OCI-LY3 (cell line): Measurements from ENCODE around the gene TYW5.

Source experiments
- H2AFZ ChIP-seq: fragments of 200-600, 300-600 bp; shearing (Covaris generic); 2 replicates; pipeline ENCODE4 v1.6.0; 2014; ENCODE audit warnings: antibody characterized with exemption, low read depth, low read length
- H3K27ac ChIP-seq: fragments of 200-600, 300-600 bp; sonication (generic); 2 replicates; pipeline ENCODE4 v1.5.1; 2014; ENCODE audit warnings: mild to moderate bottlenecking, low read length, moderate library complexity, mixed read lengths
- H3K27me3 ChIP-seq: fragments of 200-600, 300-600 bp; sonication (generic); 2 replicates; pipeline ENCODE4 v1.6.1; 2014; ENCODE audit warnings: low read depth, low read length, mixed read lengths
- H3K36me3 ChIP-seq: fragments of 200-600, 300-600 bp; sonication (generic); replicated peaks from 2 replicates; pipeline ENCODE3; 2014; ENCODE audit warnings: low read depth, low read length, mixed read lengths
- H3K4me1 ChIP-seq: fragments of 300-600, 200-600 bp; sonication (generic); 2 replicates; pipeline ENCODE4 v1.6.1; 2014; ENCODE audit warnings: low read length, mixed read lengths
- H3K4me2 ChIP-seq: fragments of 200-600, 300-600 bp; sonication (generic); 2 replicates; pipeline ENCODE4 v1.6.1; 2014; ENCODE audit warnings: low read length, mixed read lengths
- H3K4me3 ChIP-seq: fragments of 300-600, 200-600 bp; sonication (generic); 2 replicates; pipeline ENCODE4 v1.5.1; 2014; ENCODE audit warnings: antibody characterized with exemption, mild to moderate bottlenecking, low read length, moderate library complexity
- H3K79me2 ChIP-seq: fragments of 300-600, 200-600 bp; shearing (Covaris generic); 2 replicates; pipeline ENCODE4 v1.6.1; 2014; ENCODE audit warnings: mild to moderate bottlenecking, low read length, mixed read lengths
- H3K9ac ChIP-seq: fragments of 300-600, 200-600 bp; shearing (Covaris generic); 2 replicates; pipeline ENCODE4 v1.6.0; 2014; ENCODE audit warnings: mild to moderate bottlenecking, low read length, moderate library complexity
- H3K9me3 ChIP-seq: fragments of 200-600, 300-600 bp; shearing (Covaris generic); 2 replicates; pipeline ENCODE4 v1.6.1; 2014; ENCODE audit warnings: low read length, mixed read lengths; ENCODE audit not compliant: insufficient read depth
- H4K20me1 ChIP-seq: fragments of 200-600, 300-600 bp; sonication (generic); 2 replicates; pipeline ENCODE4 v1.6.1; 2016; ENCODE audit warnings: low read length, mixed read lengths; ENCODE audit not compliant: insufficient read depth
- CTCF ChIP-seq: fragments of 200-600, 300-600 bp; sonication (generic); IDR thresholded peaks from 2 replicates; pipeline ENCODE4 v1.5.1; 2014; ENCODE audit warnings: antibody characterized with exemption, low read length, low read depth
- EZH2phosphoT487 ChIP-seq: fragments of 200-600 bp; shearing (Covaris generic); IDR thresholded peaks from 2 replicates; pipeline ENCODE4 v1.6.1; 2018; ENCODE audit warnings: antibody characterized with exemption, mixed run types, low read depth

TYW5 gene

DNA sequence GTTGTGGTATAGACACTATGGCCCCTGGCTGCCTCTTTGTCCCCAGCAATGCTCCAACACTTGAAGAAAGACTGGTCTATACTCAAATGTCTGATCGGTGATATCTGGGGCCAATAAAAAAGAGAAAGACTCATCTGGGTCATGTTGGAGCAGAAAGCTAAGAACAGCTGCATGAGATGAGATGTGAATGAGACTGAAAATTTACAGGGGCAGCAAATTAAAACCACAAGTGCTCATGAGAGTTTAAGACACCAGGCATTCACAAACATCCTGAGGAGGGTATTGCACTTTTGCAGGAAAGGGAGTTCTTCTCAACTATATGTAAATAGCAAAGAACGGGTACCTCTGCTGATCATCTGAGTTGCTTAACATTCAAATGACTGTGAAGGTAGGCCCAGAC, 36.4 kb upstream of the TYW5 start:
- no peaks in the 10 kb centered on the region for H3K4me1 ChIP-seq
- no peak overlapping the region for H3K9ac ChIP-seq
- H3K9me3 ChIP-seq, result no peaks in the 10 kb centered on the region
- TF ChIP-seq EZH2phosphoT487 (no peak), CTCF (no peak)
- H3K36me3 ChIP-seq, result no peaks in the 10 kb centered on the region
- H3K4me2 ChIP-seq, result no peak overlapping the region
- H2AFZ ChIP-seq, result no peak overlapping the region
- H3K79me2 ChIP-seq, result no peaks in the 10 kb centered on the region
- peaks cover 7% of the 10 kb centered on the region; the same call in 1 of the 2 replicates for H3K27me3 ChIP-seq
- H3K27ac ChIP-seq, result no peak overlapping the region
- H4K20me1 ChIP-seq, result no peaks in the 10 kb centered on the region
- H3K4me3 ChIP-seq, result no peak overlapping the region

DNA sequence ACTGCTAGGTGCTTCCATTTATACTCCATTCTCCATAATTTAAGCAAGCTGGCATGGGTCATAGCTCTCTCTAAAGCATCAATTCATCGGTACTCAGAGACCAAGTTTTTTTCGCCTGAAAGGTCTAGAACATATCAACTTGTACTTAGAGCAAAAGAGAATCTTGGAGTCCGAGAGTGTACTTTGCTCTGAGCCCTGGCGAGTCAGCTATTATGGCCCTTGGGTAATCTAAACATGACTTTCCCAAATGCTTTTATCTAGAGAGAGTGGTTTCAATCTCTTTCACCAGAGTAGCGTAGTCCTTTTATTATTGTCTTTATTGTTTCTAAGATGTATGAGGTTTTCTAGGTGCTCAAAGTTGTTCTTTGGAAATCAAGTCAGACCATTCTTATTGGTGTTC, 34.5 kb upstream of the TYW5 start:
- Histone ChIP-seq H4K20me1 (no peaks in the 10 kb centered on the region), H3K9me3 (no peaks in the 10 kb centered on the region), H3K4me1 (peaks cover 2% of the 10 kb centered on the region; the same call in 1 of the 2 replicates), H3K4me2 (no peak overlapping the region), H3K9ac (no peak overlapping the region), H2AFZ (no peak overlapping the region), H3K36me3 (no peaks in the 10 kb centered on the region), H3K27ac (no peak overlapping the region), H3K4me3 (no peak overlapping the region), H3K27me3 (peaks cover 7% of the 10 kb centered on the region; the same call in 1 of the 2 replicates), H3K79me2 (no peaks in the 10 kb centered on the region)
- TF ChIP-seq CTCF (no peak), EZH2phosphoT487 (no peak)

DNA sequence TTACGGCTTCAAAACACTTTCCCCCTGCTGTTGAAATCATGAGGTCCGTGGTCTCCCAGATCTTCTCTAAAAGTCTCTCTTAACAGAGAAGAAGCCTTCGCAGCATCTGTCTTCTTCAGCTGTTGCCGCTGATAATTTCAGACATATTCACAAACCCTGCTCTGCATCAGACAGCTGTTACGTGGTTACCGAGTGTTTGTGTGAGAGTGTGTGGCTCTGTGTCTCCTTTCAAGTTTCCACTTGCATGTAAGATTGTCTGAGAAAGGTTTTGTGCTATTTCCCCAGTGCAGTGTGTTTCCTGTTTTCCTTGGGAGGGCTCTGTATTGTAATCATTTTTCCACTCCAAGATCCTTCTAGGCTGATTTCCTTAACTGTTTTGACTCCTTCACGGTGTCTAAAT, 32.9 kb upstream of the TYW5 start:
- no peaks in the 10 kb centered on the region for H4K20me1 ChIP-seq
- H3K4me3 ChIP-seq, result no peak overlapping the region
- H3K36me3 ChIP-seq, result no peaks in the 10 kb centered on the region
- H2AFZ ChIP-seq, result no peak overlapping the region
- no peaks in the 10 kb centered on the region for H3K27me3 ChIP-seq
- TF ChIP-seq EZH2phosphoT487, result no peak
- no peak overlapping the region for H3K9ac ChIP-seq
- no peak overlapping the region for H3K27ac ChIP-seq
- no peak overlapping the region for H3K4me2 ChIP-seq
- no peaks in the 10 kb centered on the region for H3K79me2 ChIP-seq
- H3K4me1 ChIP-seq, result peaks cover 2% of the 10 kb centered on the region; the same call in 1 of the 2 replicates
- H3K9me3 ChIP-seq, result no peaks in the 10 kb centered on the region

DNA sequence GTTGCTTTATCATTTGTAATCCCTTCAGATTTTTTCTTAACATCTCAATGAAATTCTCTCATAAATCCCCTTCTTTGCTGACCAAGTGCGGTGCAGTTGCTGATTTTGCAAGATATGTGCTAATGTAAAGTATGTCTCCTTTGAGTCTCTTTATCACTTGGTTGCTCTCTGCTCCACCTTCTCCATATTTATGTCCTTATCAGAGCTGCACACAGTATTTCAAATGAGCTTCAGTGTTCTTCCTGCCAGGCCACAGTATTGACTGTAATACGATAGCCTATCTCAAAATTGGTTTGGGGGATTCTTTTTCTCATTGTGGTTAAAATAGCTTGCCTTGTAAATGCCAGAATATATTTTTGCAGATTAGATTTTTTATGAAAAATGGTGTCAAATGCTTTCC, 32.3 kb upstream of the TYW5 start:
- Histone ChIP-seq H3K9ac (no peak overlapping the region), H3K36me3 (no peaks in the 10 kb centered on the region), H3K27ac (no peak overlapping the region), H3K79me2 (no peaks in the 10 kb centered on the region), H3K27me3 (no peaks in the 10 kb centered on the region), H3K4me2 (no peak overlapping the region), H3K4me1 (peaks cover 2% of the 10 kb centered on the region; the same call in 1 of the 2 replicates), H2AFZ (no peak overlapping the region), H3K9me3 (no peaks in the 10 kb centered on the region), H4K20me1 (no peaks in the 10 kb centered on the region), H3K4me3 (no peak overlapping the region)
- TF ChIP-seq EZH2phosphoT487, result no peak
- no peak for TF ChIP-seq CTCF
